ENCODE results near the gene DIS3.
A peak's percentile ranks its signal among the peaks of the same experiment; 100 is the strongest.
"Not testable (repeated sequence)": the region's sequence is repeated elsewhere in the genome, so short reads cannot be mapped to it uniquely, and the experiment has no call there.

Gene DIS3

DNA sequence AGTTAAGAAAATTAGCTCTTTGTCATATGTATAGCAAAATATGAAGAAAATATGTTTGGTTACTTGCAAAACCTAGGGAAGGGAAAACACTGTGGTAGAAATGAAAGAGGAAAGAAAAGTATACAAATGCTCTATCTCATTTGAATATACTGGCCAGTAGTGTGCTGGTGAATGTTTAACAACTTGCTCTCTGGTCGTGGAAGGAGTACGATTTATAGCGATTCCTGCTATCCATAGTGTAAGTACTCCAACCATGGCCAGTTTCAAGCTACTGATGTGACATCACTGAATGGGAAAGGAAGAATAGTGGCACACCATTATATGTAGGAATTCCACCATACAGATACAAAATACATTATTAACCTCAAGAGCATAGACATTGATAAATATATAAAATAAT lies 44.7 kb downstream of the DIS3 start:
- no peak for DNase-seq

DNA sequence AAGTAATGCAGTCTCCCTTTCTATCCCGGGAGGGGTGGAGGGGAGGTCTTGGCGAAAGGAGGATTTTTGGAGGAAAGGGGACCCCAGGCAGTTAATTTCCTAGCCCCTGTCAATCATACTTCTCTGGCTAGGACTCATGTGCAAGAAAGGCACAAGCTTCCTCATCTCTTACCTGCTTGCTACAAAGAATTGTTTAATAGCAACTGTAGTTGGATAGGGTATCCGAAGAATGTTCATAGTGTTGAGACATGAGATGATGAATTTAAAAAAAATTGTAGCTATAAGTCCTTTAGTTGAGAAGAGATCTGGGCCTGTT lies 53.5 kb downstream of the DIS3 start:
- DNase-seq: no peak

- peak; percentile 96 for DNase-seq
Observed at GRCh38 chr13:72727417-72728289, 54.0 kb downstream of the DIS3 start, which contains the start of the genes BORA and MZT1. Gene BORA (plus strand): TSS chr13:72727923. CDS start chr13:72728941, 1,018 bp downstream. Gene MZT1 (minus strand): TSS chr13:72727629. CDS start chr13:72727602, 27 bp downstream.

- DNase-seq: peak; percentile 13 to 39
Observed at GRCh38 chr13:72726726-72727416, 54.8 kb downstream of the DIS3 start.

DNA sequence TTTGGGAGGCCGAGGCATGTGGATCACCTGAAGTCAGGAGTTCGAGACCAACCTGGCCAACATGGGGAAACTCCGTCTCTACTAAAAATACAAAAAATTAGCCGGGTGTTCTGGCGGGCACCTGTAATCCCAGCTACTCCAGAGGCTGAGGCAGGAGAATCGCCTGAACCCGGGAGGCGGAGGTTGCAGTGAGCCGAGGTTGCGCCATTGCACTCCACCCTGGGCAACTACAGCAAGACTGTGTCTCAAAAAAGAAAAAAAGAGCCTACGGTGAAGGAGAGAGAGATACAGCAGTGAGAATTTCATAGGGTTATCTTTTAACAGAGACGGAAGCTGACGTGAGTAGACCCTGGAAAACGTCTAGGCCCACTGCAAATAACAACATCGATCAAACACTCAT lies 55.5 kb downstream of the DIS3 start:
- DNase-seq: not testable (repeated sequence)

DNA sequence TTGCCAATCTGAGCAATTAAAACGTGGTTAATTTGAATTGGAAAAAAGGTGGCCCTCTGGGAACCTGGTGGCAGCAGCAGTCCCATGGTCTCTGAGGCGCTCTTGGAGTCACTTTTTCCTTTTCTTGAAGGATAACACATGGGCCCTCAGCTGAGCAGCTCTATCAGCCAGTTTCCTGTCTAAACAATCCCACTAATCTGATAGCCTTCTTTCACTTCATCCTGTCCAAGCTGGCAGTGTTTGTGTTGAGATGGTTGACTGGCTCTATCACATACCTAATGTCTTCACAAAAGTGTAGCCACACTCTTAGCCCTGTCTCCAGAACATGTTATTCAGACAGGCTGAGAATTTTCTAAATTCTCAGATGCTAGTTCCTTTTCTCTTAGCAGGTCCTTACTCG lies 64.9 kb downstream of the DIS3 start:
- DNase-seq: no peak

All from CD4-positive, alpha-beta T cell treated with Interleukin-4 for 1 hour (primary cell).